Body of pancreas (tissue), 4 donors: Measurements from ENCODE around the gene PKD1L1.

Experiments used
- POLR2A ChIP-seq, 3 donors: fragments of 450-650 bp; IDR thresholded peaks; one replicate each; pipeline ENCODE4 v1.6.1; 2016; ENCODE audit warnings: antibody characterized with exemption in 3 of 3, mild to moderate bottlenecking in 2 of 3
- TF ChIP-seq, protein P1 (sequence below), 7 experiments: fragments of 450-650 bp in 4 of 7; fragments of 200-600 bp in 3 of 7; sonication (generic) in 3 of 7; IDR thresholded peaks; one replicate each; pipeline ENCODE4 v1.5.1; 2016 to 2019; ENCODE audit warnings: antibody characterized with exemption in 7 of 7

DNA sequence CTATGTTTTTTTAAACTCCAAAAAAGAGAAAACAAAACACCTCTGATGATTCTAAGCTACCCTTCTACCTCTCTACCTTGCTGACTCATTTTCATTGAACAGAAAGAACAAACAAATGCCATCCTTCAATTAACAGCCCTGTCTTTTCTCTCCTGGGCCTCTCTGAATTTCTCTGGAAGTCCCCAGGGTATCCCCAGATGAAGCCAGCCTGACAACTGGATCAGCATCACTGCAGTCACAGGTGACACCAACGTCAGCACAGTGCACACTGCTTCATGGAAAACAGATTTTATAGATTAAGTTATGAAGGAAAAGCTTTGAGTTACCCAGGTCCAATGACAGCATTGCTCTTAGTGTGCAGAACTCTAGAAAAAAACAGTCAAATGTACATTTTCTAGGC, 25.5 kb upstream of the PKD1L1 start:
- TF ChIP-seq POLR2A (IDR thresholded peaks at IDR 0.05), result no peak
- TF ChIP-seq, protein P1, sequence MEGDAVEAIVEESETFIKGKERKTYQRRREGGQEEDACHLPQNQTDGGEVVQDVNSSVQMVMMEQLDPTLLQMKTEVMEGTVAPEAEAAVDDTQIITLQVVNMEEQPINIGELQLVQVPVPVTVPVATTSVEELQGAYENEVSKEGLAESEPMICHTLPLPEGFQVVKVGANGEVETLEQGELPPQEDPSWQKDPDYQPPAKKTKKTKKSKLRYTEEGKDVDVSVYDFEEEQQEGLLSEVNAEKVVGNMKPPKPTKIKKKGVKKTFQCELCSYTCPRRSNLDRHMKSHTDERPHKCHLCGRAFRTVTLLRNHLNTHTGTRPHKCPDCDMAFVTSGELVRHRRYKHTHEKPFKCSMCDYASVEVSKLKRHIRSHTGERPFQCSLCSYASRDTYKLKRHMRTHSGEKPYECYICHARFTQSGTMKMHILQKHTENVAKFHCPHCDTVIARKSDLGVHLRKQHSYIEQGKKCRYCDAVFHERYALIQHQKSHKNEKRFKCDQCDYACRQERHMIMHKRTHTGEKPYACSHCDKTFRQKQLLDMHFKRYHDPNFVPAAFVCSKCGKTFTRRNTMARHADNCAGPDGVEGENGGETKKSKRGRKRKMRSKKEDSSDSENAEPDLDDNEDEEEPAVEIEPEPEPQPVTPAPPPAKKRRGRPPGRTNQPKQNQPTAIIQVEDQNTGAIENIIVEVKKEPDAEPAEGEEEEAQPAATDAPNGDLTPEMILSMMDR (IDR thresholded peaks at IDR 0.05), result no peak
